Mesendoderm (in vitro differentiated cells): ENCODE data around the gene SLC25A42.

Source experiments
- DNase-seq: peaks from one replicate; pipeline ENCODE4 v3.0.0; 2013
- H2AK5ac ChIP-seq: 2 replicates; pipeline ENCODE4 v1.6.1; 2013; ENCODE audit warnings: low read length, inconsistent platforms
- H2BK120ac ChIP-seq: 2 replicates; pipeline ENCODE4 v1.6.1; 2013; ENCODE audit warnings: low read depth, mild to moderate bottlenecking, low read length, moderate library complexity, mixed read lengths
- H2BK15ac ChIP-seq: replicated peaks from 2 replicates; pipeline ENCODE4 v1.6.1; 2013; ENCODE audit warnings: low read depth, mild to moderate bottlenecking, moderate library complexity
- H2BK5ac ChIP-seq: 2 replicates; pipeline ENCODE4 v1.6.1; 2013; ENCODE audit warnings: low read length, inconsistent platforms
- H3K18ac ChIP-seq: 2 replicates; pipeline ENCODE4 v1.6.1; 2013; ENCODE audit warnings: mild to moderate bottlenecking, low read length, mixed read lengths
- H3K23ac ChIP-seq: one replicate; pipeline ENCODE4 v1.6.1; 2013; ENCODE audit warnings: low read length
- H3K27ac ChIP-seq: 2 replicates; pipeline ENCODE4 v1.5.1; 2013; ENCODE audit warnings: low read depth, mild to moderate bottlenecking, inconsistent platforms, low read length, moderate library complexity
- H3K27me3 ChIP-seq: 2 replicates; pipeline ENCODE4 v1.6.1; 2013; ENCODE audit warnings: low read length, control low read depth, mild to moderate bottlenecking, inconsistent platforms; ENCODE audit not compliant: insufficient read depth, poor library complexity
- H3K36me3 ChIP-seq: 2 replicates; pipeline ENCODE4 v1.6.1; 2013; ENCODE audit warnings: low read length, inconsistent platforms; ENCODE audit not compliant: control insufficient read depth, insufficient read depth
- H3K4ac ChIP-seq: one replicate; pipeline ENCODE4 v1.6.1; 2013; ENCODE audit warnings: low read depth, mild to moderate bottlenecking, low read length, moderate library complexity
- H3K4me1 ChIP-seq: 2 replicates; pipeline ENCODE4 v1.6.1; 2013; ENCODE audit warnings: low read depth, low read length, inconsistent platforms; ENCODE audit not compliant: control insufficient read depth
- H3K4me2 ChIP-seq: 2 replicates; pipeline ENCODE4 v1.6.1; 2013; ENCODE audit warnings: low read length
- H3K4me3 ChIP-seq: 2 replicates; pipeline ENCODE4 v1.5.1; 2013; ENCODE audit warnings: mild to moderate bottlenecking, low read length
- H3K56ac ChIP-seq: one replicate; pipeline ENCODE4 v1.6.1; 2013; ENCODE audit warnings: low read length
- H3K79me1 ChIP-seq: 2 replicates; pipeline ENCODE4 v1.6.1; 2013; ENCODE audit warnings: low read length, inconsistent platforms
- H3K79me2 ChIP-seq: 2 replicates; pipeline ENCODE4 v1.6.1; 2013; ENCODE audit warnings: mild to moderate bottlenecking, low read length; ENCODE audit not compliant: control insufficient read depth, insufficient read depth
- H3K9ac ChIP-seq: 2 replicates; pipeline ENCODE4 v1.6.1; 2013; ENCODE audit warnings: low read length, inconsistent platforms
- H4K5ac ChIP-seq: one replicate; pipeline ENCODE4 v1.6.1; 2013; ENCODE audit warnings: low read length
- H4K8ac ChIP-seq: one replicate; pipeline ENCODE4 v1.6.1; 2013; ENCODE audit warnings: low read depth, mild to moderate bottlenecking, control low read depth, low read length, moderate library complexity
- WGBS: extraction: QIAGEN DNeasy Blood & Tissue Kit; methylation state at CpG from one replicate; pipeline ENCODE4 v1.1.7; 2013; ENCODE audit warnings: low lambda C conversion rate, missing lambda C conversion rate; ENCODE audit not compliant: insufficient coverage; ENCODE audit errors: extremely low coverage; 5-methylcytosine and 5-hydroxymethylcytosine counted together

The SLC25A42 gene

DNA sequence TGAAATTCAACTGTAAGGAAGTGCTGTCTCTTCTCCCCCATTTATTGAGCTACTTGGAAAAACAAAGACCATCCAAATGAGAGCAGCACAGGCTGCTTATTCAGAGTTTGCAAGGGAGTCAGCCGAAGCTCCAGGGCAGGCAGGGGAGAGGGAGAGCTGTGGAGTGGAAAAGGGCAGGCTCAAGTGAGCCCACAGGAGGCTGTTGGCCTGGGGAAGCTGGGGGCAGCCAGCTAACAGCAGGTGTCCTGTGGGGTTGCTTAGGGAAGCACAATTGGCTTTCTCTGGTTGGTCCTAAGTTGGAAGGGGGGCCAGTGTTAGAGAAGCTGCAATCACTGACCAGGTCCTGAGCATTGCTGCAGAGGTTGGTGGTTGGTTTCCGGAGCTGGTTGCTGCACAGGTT lies 23.9 kb downstream of the SLC25A42 start:
- H4K5ac ChIP-seq, result no peak overlapping the region
- H3K4me2 ChIP-seq, result no peak overlapping the region
- H3K4me3 ChIP-seq, result no peak overlapping the region
- H2BK120ac ChIP-seq, result no peak overlapping the region
- DNase-seq, result no peak
- no peak overlapping the region for H2BK15ac ChIP-seq
- no peak overlapping the region for H3K4ac ChIP-seq
- H2AK5ac ChIP-seq, result no peak overlapping the region
- H3K56ac ChIP-seq, result no peak overlapping the region
- no peak overlapping the region for H4K8ac ChIP-seq
- H2BK5ac ChIP-seq, result no peak overlapping the region
- H3K23ac ChIP-seq, result no peak overlapping the region
- no peaks in the 10 kb centered on the region for H3K36me3 ChIP-seq
- no peaks in the 10 kb centered on the region for H3K79me1 ChIP-seq
- no peaks in the 10 kb centered on the region for H3K27me3 ChIP-seq
- H3K9ac ChIP-seq, result no peak overlapping the region
- no peaks in the 10 kb centered on the region for H3K4me1 ChIP-seq
- WGBS, result no CpG with 5 or more reads among the region's 2 CpGs
- no peak overlapping the region for H3K18ac ChIP-seq
- no peak overlapping the region for H3K27ac ChIP-seq
- no peaks in the 10 kb centered on the region for H3K79me2 ChIP-seq

DNA sequence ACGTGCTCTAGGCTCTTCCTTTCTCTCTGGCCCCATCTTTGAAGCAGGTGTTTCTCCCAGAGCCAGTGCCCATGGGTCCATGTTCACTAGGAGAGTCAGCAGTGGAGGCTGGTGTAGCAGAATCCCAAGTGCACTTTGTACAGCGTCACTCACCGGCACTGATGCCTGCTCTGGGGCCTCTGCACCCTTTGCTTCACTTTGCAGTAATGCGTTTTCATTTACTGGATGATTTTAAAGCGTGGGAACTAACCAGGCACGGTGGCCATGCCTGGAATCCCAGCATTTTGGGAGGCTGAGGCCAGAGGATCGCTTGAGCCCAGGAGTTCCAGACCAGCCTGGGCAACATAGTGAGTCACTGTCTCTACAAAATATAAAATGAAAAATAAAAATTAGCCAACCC lies 30.7 kb downstream of the SLC25A42 start:
- H3K4me3 ChIP-seq, result no peak overlapping the region
- H4K5ac ChIP-seq, result no peak overlapping the region
- H2BK15ac ChIP-seq, result no peak overlapping the region
- no peaks in the 10 kb centered on the region for H3K79me1 ChIP-seq
- no peak overlapping the region for H3K9ac ChIP-seq
- no peak overlapping the region for H3K4ac ChIP-seq
- no CpG with 5 or more reads among the region's 7 CpGs for WGBS
- DNase-seq, result no peak
- no peak overlapping the region for H3K18ac ChIP-seq
- no peak overlapping the region for H3K4me2 ChIP-seq
- H3K36me3 ChIP-seq, result no peaks in the 10 kb centered on the region
- H3K56ac ChIP-seq, result no peak overlapping the region
- H2AK5ac ChIP-seq, result no peak overlapping the region
- no peaks in the 10 kb centered on the region for H3K4me1 ChIP-seq
- no peak overlapping the region for H2BK5ac ChIP-seq
- no peak overlapping the region for H2BK120ac ChIP-seq
- no peaks in the 10 kb centered on the region for H3K79me2 ChIP-seq
- H4K8ac ChIP-seq, result no peak overlapping the region
- no peaks in the 10 kb centered on the region for H3K27me3 ChIP-seq
- no peak overlapping the region for H3K23ac ChIP-seq
- no peak overlapping the region for H3K27ac ChIP-seq

DNA sequence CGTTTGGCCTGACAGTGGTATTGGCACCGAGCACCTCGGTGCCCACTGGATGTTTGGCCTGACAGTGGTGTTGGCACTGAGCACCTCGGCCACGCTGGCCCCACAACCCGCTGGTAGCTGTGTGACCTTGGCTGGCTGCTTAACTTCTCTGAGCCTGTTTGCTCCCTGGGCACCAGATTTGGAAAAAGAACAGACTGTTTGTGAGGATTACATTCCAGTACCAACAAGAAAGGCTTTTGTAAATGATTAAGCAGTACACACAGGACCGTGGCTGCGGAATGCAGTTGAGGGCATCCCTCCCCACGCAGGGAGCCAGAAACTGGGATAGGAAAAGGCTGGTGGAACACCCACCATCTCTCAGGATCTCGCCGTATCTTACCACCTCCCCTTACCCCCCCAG lies 31.9 kb downstream of the SLC25A42 start:
- Histone ChIP-seq H3K4me1 (no peaks in the 10 kb centered on the region), H3K27ac (no peak overlapping the region), H3K9ac (no peak overlapping the region), H3K79me2 (no peaks in the 10 kb centered on the region), H4K8ac (no peak overlapping the region), H3K56ac (no peak overlapping the region), H3K23ac (no peak overlapping the region), H3K4me3 (no peak overlapping the region), H2BK120ac (no peak overlapping the region), H2AK5ac (no peak overlapping the region), H3K4ac (no peak overlapping the region), H3K18ac (no peak overlapping the region), H2BK5ac (no peak overlapping the region), H4K5ac (no peak overlapping the region), H3K4me2 (no peak overlapping the region), H2BK15ac (no peak overlapping the region), H3K27me3 (no peaks in the 10 kb centered on the region), H3K36me3 (no peaks in the 10 kb centered on the region), H3K79me1 (no peaks in the 10 kb centered on the region)
- DNase-seq, result no peak
- WGBS, result no CpG with 5 or more reads among the region's 11 CpGs

DNA sequence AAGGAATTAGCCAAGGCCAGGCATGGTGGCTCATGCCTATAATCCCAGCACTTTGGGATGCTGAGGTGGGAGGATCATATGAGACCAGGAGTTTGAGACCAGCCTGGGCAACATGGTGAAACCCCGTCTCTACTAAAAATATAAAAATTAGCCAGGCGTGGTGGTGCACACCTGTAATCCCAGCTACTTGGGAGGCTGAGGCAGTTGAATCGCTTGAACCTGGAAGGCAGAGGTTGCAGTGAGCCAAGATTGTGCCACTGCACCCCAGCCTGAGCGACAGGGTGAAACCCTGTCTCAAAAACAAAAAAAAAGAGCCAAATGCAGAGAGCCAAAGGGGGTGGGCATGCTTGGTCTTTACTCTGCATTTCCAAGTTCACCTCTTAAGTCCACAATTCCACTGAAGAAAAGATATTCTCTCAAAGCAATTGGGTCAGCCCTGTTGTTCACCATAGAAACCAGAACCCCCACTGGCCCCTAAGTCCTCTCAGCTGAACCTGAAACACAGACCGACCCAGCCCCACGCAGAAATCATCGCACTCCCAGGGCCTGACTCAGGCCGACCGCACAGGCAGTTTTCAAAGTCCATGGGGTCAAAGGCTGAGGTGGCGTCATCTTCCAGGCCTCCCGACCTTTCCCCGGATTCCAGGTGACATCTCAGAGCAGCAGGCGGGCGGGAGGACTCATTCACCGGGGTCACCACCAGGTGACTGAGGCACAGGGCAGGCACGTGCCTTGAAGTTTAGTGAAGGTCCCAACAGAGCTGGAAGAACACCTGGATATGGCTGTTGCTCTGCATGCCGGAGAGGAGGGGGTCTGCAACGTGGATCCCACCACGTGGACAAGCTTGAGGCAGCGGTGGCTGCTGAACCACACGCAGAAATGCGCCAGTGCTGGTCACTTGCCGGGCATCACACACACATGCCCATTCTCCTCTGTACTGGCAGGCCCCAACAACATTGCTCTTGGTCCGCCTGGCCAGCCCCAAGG lies 33.1 kb downstream of the SLC25A42 start:
- no peak overlapping the region for H2BK120ac ChIP-seq
- H3K9ac ChIP-seq, result no peak overlapping the region
- no peak overlapping the region for H3K23ac ChIP-seq
- H3K4me2 ChIP-seq, result no peak overlapping the region
- H2AK5ac ChIP-seq, result no peak overlapping the region
- H2BK15ac ChIP-seq, result no peak overlapping the region
- no peaks in the 10 kb centered on the region for H3K4me1 ChIP-seq
- no peaks in the 10 kb centered on the region for H3K27me3 ChIP-seq
- no peak for DNase-seq
- no peak overlapping the region for H4K5ac ChIP-seq
- H2BK5ac ChIP-seq, result no peak overlapping the region
- H3K27ac ChIP-seq, result no peak overlapping the region
- no peaks in the 10 kb centered on the region for H3K79me2 ChIP-seq
- H3K18ac ChIP-seq, result no peak overlapping the region
- no peak overlapping the region for H4K8ac ChIP-seq
- no peak overlapping the region for H3K56ac ChIP-seq
- no CpG with 5 or more reads among the region's 24 CpGs for WGBS
- H3K4me3 ChIP-seq, result no peak overlapping the region
- H3K36me3 ChIP-seq, result no peaks in the 10 kb centered on the region
- no peak overlapping the region for H3K4ac ChIP-seq
- H3K79me1 ChIP-seq, result no peaks in the 10 kb centered on the region

DNA sequence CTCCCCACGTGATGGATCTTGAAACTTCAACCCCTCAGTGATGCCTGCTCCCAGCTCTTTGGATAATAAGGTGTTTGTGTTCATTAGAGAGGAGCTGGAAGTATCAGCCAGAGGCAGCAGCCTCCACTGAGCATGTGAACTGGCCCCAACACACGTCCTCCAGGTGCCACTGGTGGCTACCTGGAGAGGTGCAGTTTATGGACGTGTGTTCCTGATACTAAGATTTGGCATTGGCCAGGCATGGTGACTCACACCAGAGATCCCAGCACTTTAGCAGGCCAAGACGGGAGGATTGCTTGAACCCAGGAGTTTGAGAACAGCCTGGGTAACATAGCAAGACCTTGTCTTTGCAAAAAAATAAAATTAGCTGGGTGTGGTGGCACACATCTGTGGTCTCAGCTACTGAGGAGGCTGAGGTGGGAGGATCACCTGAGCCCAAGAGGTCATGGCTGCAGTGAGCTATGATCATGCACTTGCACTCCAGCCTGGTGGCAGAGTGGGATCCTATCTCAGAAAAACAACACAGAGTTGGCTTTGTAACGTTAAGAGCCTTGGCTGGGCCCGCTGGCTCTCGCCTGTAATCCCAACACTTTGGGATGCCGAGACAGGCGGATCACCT lies 34.4 kb downstream of the SLC25A42 start:
- Histone ChIP-seq H2BK120ac (no peak overlapping the region), H4K8ac (no peak overlapping the region), H2AK5ac (no peak overlapping the region), H3K79me1 (no peaks in the 10 kb centered on the region), H2BK5ac (no peak overlapping the region), H3K4me2 (no peak overlapping the region), H3K4me3 (no peak overlapping the region), H3K23ac (no peak overlapping the region), H3K27ac (no peak overlapping the region), H3K4me1 (no peaks in the 10 kb centered on the region), H3K79me2 (no peaks in the 10 kb centered on the region), H3K9ac (no peak overlapping the region), H4K5ac (no peak overlapping the region), H3K56ac (no peak overlapping the region), H2BK15ac (no peak overlapping the region), H3K18ac (no peak overlapping the region), H3K27me3 (no peaks in the 10 kb centered on the region), H3K36me3 (no peaks in the 10 kb centered on the region), H3K4ac (no peak overlapping the region)
- no CpG with 5 or more reads among the region's 9 CpGs for WGBS
- DNase-seq, result no peak
